ENCODE results near the gene TOX4. TPM values are rescaled to one million over a fixed set of nuclear protein-coding genes. Genes with fewer than 3 reads are reported as not detected.
A peak's percentile ranks its signal among the peaks of the same experiment; 100 is the strongest.

Gene TOX4
- total and polyA plus RNA-seq, 2 donors (not counting 1 experiment from before 2014, with no cell fraction given), result 33.6 to 74.1 TPM

- no peaks in the 10 kb centered on the region for H3K27me3 Mint-ChIP-seq
- Histone ChIP-seq H3K27ac (ENCODE audit: low read length in 2 of 2) (peak overlapping the region; percentile 76 to 93), H3K36me3 (replicated peaks in 1 of 2; ENCODE audit: control extremely low read depth in 1 of 2, control insufficient read depth in 1 of 2, extremely low read depth in 1 of 2, insufficient read depth in 2 of 2, low read length in 1 of 2) (peaks cover 0 to 7% of the 10 kb centered on the region in 2 experiments), H2AFZ (ENCODE audit: insufficient read depth, low read depth, low read length, poor library complexity, severe bottlenecking) (peak overlapping the region; percentile 97), H3K79me2 (ENCODE audit: control insufficient read depth, insufficient read depth, low read length) (peaks cover 96% of the 10 kb centered on the region), H3K27me3 (replicated peaks in 1 of 4; ENCODE audit: control extremely low read depth in 1 of 4, control insufficient read depth in 3 of 4, insufficient read depth in 4 of 4, low read length in 3 of 4) (no peaks in the 10 kb centered on the region), H3K4me3 (ENCODE audit: control extremely low read depth in 1 of 5, extremely low read depth in 1 of 5, insufficient read depth in 1 of 5, low read depth in 2 of 5, low read length in 4 of 5) (peak overlapping the region; percentile 79 to 96 (median 89)), H3K4me1 (ENCODE audit: control insufficient read depth in 2 of 2, insufficient read depth in 2 of 2, low read length in 2 of 2) (peaks cover 12 to 25% of the 10 kb centered on the region in 2 donors), H3K9ac (ENCODE audit: low read length) (peak overlapping the region; percentile 90), H3K9me3 (ENCODE audit: control extremely low read depth in 1 of 3, control insufficient read depth in 2 of 3, insufficient read depth in 1 of 3, low read length in 2 of 3) (no peaks in the 10 kb centered on the region), H4K20me1 (ENCODE audit: control insufficient read depth, insufficient read depth, low read length, poor library complexity, severe bottlenecking) (peaks cover 14% of the 10 kb centered on the region), H3K4me2 (replicated peaks; ENCODE audit: low read depth, low read length, poor library complexity, severe bottlenecking) (peak overlapping the region; percentile 88)
- ChIA-PET POLR2A (interaction anchor here (0.5 to 3.1 kb wide), 8 partner anchors 20 to 1094 kb away, joined by 3 to 53 read pairs (median 6); partner anchors contain the start of genes CHD8, METTL3, RAB2B and SUPT16H), CTCF (interaction anchor here (0.6 to 3.5 kb wide), 6 partner anchors 17 to 125 kb away, joined by 3 to 50 read pairs (median 3); partner anchors contain the start of gene CHD8)
- H3K4me3 Mint-ChIP-seq, result peak overlapping the region; percentile 90
- WGBS (ENCODE audit: insufficient coverage), result 4% methylated on average over 11 of the region's 11 CpGs
- ATAC-seq (ENCODE audit: low read depth), result no peak
- no peak for DNase-seq
- TF ChIP-seq CTCF (IDR thresholded peaks at IDR 0.05), result no peak
- no peak for TF ChIP-seq EZH2 (IDR thresholded peaks at IDR 0.05; ENCODE audit: borderline replicate concordance, insufficient read depth, low read depth, low read length, poor library complexity, severe bottlenecking)
- H3K27ac Mint-ChIP-seq, result peak overlapping the region; percentile 90
- intact Hi-C loops (cut with micrococcal nuclease), result loop anchor here (1.0 kb wide), 5 partner anchors 20 to 121 kb away; partner anchors contain the start of genes CHD8, METTL3, SUPT16H and TOX4
- H3K4me1 Mint-ChIP-seq, result peaks cover 50% of the 10 kb centered on the region
- no peaks in the 10 kb centered on the region for H3K9me3 Mint-ChIP-seq (ENCODE audit: insufficient read depth)
Measured at GRCh38 chr14:21436567-21437062, 40.4 kb upstream of the TOX4 start.
